Measurements from ENCODE around the gene PRAC2.

DNA sequence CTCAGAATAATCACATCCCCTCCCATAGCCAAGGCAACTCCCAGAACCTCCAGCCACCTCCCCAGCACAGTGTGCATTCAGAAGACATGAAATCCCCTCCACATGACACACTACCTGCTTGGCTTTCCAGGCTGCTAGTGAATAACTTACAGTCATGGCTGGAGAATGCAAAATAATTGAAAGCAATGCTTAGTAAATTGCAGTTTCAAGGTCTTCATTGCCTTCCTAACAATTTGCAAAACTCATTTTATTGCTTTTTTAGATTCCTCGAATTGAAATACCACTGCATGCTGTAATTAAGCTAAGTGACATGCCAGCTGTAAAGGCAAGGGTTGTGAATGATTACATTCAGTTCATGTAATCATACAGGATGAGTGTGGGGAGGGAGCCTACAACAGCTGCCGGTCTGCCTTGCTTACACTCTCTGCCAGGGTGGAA is 34.6 kb downstream of the PRAC2 start:
- TF ChIP-seq EZH2phosphoT487 (IDR thresholded peaks at IDR 0.05; ENCODE audit: insufficient read depth, low read depth) (no peak), EZH2 (IDR thresholded peaks at IDR 0.05; ENCODE audit: insufficient read depth, poor library complexity, severe bottlenecking) (no peak)

Data from GM23248 (cell line).